T-cell (primary cell): Measurements from ENCODE around the gene RIIAD1. TPM values are rescaled to one million over a fixed set of nuclear protein-coding genes. Genes with fewer than 3 reads are reported as not detected.
"Not testable (repeated sequence)": the region's sequence is repeated elsewhere in the genome, so short reads cannot be mapped to it uniquely, and the experiment has no call there.

Experiments used
- ATAC-seq, 4 experiments: fragments of 200-7000 bp in 3 of 4; fragments of 150-1000 bp in 1 of 4; cut with Tn5 transposase; replicated peaks in 1 of 4; 1 replicate in 3 of 4; 2 replicates in 1 of 4; pipeline ENCODE4 v1.10.0; 2021; ENCODE audit warnings: moderate library complexity in 3 of 4, mild to moderate bottlenecking in 2 of 4, moderate number of reproducible peaks in 1 of 4
- CTCF ChIA-PET, 2 donors: fragments of 300-600 bp; sonication (Branson Sonifier 250); formaldehyde crosslinking; loops; one replicate each; lab custom pipeline; 2022; ENCODE audit warnings: antibody characterized with exemption in 2 of 2; lab: Charles Lee
- POLR2A ChIA-PET, 2 donors: fragments of 300-600 bp; sonication (Branson Sonifier 250); formaldehyde crosslinking; loops; one replicate each; lab custom pipeline; 2022; ENCODE audit warnings: antibody characterized with exemption in 2 of 2; lab: Charles Lee
- DNase-seq, 35 experiments: peaks; one replicate each; pipeline versions ENCODE4 v3.0.0 to v3.0.0-alpha.2; 2013 to 2023
- H3K27ac ChIP-seq: one replicate; pipeline ENCODE4 v1.5.1; 2013; ENCODE audit warnings: low read length
- H3K27me3 ChIP-seq, 2 experiments: replicated peaks in 1 of 2; 1 replicate in 1 of 2; 2 replicates in 1 of 2; pipeline versions ENCODE4 v1.6.1 to v1.7.0; 2013; ENCODE audit warnings: low read length in 1 of 2, mixed read lengths in 1 of 2; ENCODE audit not compliant: control insufficient read depth in 2 of 2, insufficient read depth in 2 of 2; ENCODE audit errors: extremely low read depth in 1 of 2
- H3K36me3 ChIP-seq, 2 donors: 1 replicate in 1 of 2; 2 replicates in 1 of 2; pipeline versions ENCODE4 v1.6.1 to v1.7.0; 2013; ENCODE audit warnings: low read length in 1 of 2; ENCODE audit not compliant: control insufficient read depth in 2 of 2, insufficient read depth in 1 of 2; ENCODE audit errors: extremely low read depth in 1 of 2
- H3K4me1 ChIP-seq, 2 experiments: 1 replicate in 1 of 2; 2 replicates in 1 of 2; pipeline versions ENCODE4 v1.6.1 to v1.7.0; 2013; ENCODE audit warnings: low read length in 2 of 2, mixed read lengths in 1 of 2; ENCODE audit not compliant: insufficient read depth in 2 of 2, control insufficient read depth in 1 of 2; ENCODE audit errors: extremely low read depth in 1 of 2
- H3K4me3 ChIP-seq, 2 donors: 1 replicate in 1 of 2; 2 replicates in 1 of 2; pipeline versions ENCODE4 v1.5.1 to v1.7.0; 2013; ENCODE audit warnings: mild to moderate bottlenecking in 2 of 2, low read length in 1 of 2, moderate library complexity in 1 of 2; ENCODE audit not compliant: control insufficient read depth in 1 of 2; ENCODE audit errors: extremely low read depth in 1 of 2
- H3K9me3 ChIP-seq: 2 replicates; pipeline ENCODE4 v1.7.0; 2013
- H3K27ac Mint-ChIP-seq, 2 donors: one replicate each; pipeline ENCODE4 v1.8.0; 2020 to 2021; ENCODE audit warnings: mild to moderate bottlenecking in 2 of 2, mixed read lengths in 2 of 2
- H3K27me3 Mint-ChIP-seq, 2 donors: one replicate each; pipeline ENCODE4 v1.8.0; 2021 to 2022; ENCODE audit warnings: mixed read lengths in 2 of 2
- H3K36me3 Mint-ChIP-seq: one replicate; pipeline ENCODE4 v1.8.0; 2021; ENCODE audit warnings: mixed read lengths
- H3K4me1 Mint-ChIP-seq, 3 donors: one replicate each; pipeline ENCODE4 v1.8.0; 2020 to 2022; ENCODE audit warnings: mixed read lengths in 3 of 3, mild to moderate bottlenecking in 1 of 3
- H3K4me3 Mint-ChIP-seq, 3 donors: one replicate each; pipeline ENCODE4 v1.8.0; 2020 to 2022; ENCODE audit warnings: mild to moderate bottlenecking in 3 of 3, mixed read lengths in 3 of 3, moderate library complexity in 3 of 3
- H3K9me3 Mint-ChIP-seq, 3 donors: one replicate each; pipeline ENCODE4 v1.8.0; 2020 to 2022; ENCODE audit warnings: mixed read lengths in 3 of 3
- WGBS: methylation state at CpG from one replicate; pipeline ENCODE4 v1.1.5; 2013; ENCODE audit warnings: missing lambda C conversion rate; ENCODE audit not compliant: insufficient coverage; 5-methylcytosine and 5-hydroxymethylcytosine counted together
- total RNA-seq, 35 experiments: library from RNA in 6 of 35; stranded (reverse) in 6 of 35; fragments of 120-200 nt in 1 of 35; gene quantifications; one replicate each; pipeline versions ENCODE4 v1.2.1 to v1.2.4 and lab custom pipeline; 2013 to 2026

The RIIAD1 gene
- total RNA-seq, 5 donors from 2014 or later (not counting 1 experiment from before 2014, with no cell fraction given), result not detected

DNA sequence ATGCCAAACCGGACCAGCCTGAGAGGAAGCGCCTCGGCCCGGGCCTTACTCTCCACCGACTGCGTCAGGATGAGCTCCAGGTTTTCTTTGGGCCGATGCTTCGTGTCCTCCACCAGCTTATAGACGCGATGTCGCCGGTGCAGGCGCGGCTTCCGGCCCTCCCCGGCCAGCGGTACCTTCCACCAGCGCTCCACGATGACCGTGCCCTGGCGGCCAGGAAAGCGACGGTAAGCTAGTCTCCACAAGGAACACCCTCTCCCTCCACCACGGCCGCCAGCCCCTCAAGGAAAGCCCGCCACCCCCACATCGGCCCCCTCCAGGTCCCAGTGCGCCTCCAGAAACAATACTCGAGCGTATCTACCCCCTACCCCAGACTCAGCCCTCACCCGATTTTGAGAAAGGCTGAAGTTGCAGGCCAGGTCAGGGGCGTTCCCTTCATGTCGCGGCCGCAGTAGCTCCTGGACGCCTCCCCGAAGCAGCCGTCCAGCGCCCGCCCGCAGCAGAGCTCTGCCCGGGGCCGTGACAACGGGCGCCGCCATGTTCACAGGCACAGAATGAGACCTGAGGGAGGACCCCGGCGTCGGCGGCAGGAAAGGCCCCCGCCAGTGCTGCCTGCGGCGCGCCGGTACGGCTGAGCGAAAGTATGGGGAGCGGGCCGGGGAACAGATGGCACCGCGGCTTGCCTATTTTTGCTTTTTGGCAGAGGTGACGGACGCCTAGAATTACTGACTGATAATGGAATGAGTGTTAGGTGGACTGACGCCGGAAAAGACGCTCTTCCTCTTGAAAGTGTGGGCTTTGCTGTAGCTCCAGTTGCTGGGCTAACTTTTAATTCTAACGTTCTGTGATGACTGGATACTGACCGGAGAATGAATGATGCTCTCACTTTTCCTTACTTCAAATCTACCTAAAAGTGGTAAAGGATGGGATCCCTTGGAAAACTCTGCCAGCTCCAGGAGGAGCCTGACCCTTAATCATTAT, 41.9 kb downstream of the RIIAD1 start, which contains the start of gene MRPL9:
TSS of gene MRPL9 (minus strand) at position 556 of the 981 bp plus-strand sequence. CDS start at position 539, 17 bp downstream.
- no peaks in the 10 kb centered on the region for H3K9me3 ChIP-seq
- no peaks in the 10 kb centered on the region for H3K27me3 ChIP-seq
- H3K9me3 Mint-ChIP-seq, result no peaks in the 10 kb centered on the region
- POLR2A ChIA-PET, result interaction anchor here (0.6 to 0.8 kb wide), 6 partner anchors 26 to 224 kb away, joined by 3 to 5 read pairs (median 4); partner anchors contain the start of gene THEM5 (in 1 of the 2)
- H3K36me3 Mint-ChIP-seq, result peaks cover 26% of the 10 kb centered on the region
- CTCF ChIA-PET, result interaction anchor here (0.6 to 2.6 kb wide), 4 partner anchors 27 to 691 kb away, joined by 3 to 9 read pairs (median 6); partner anchors contain the start of gene TDRKH (in 1 of the 2)
- H3K4me3 Mint-ChIP-seq, result peak within 1 kb of the TSS; percentile 89 to 92 (median 90)
- no peaks in the 10 kb centered on the region for H3K27me3 Mint-ChIP-seq
- DNase-seq, result peak; percentile 67 to 88 (median 81)
- peak; percentile 99 to 100 (median 100) for ATAC-seq
- H3K4me3 ChIP-seq, result peak within 1 kb of the TSS; percentile 71 to 79
- under 1% methylated on average over 61 of the region's 68 CpGs for WGBS
- H3K27ac Mint-ChIP-seq, result peak within 1 kb of the TSS; percentile 90 to 99
- peaks cover 19 to 24% (median 21%) of the 10 kb centered on the region in 3 donors for H3K4me1 Mint-ChIP-seq
- peak within 1 kb of the TSS; percentile 86 for H3K27ac ChIP-seq
- peaks cover 4 to 31% of the 10 kb centered on the region in 2 donors for H3K36me3 ChIP-seq
- H3K4me1 ChIP-seq, result peaks cover 10 to 11% of the 10 kb centered on the region in 2 experiments

DNA sequence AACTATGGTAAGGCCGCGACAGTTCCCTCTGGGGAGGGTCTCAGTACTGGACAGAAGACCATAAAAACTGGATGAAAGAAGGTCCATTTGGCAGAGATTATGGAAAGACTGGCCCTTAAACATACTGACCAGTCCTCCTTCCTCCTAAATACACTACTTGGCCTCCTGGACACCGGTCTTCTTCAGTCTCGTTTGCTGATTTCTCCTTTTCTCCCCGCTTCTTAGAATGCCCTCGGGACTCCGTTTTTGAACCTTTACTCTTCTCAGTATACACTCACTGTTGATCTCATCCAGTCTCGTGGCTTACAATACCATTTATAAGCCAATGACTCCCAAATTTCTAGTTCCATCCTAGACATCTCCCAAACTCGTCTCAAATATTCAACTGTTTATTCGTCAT, 42.7 kb downstream of the RIIAD1 start:
- CTCF ChIA-PET, result interaction anchor here (0.6 to 2.6 kb wide), 4 partner anchors 26 to 692 kb away, joined by 3 to 9 read pairs (median 6); partner anchors contain the start of gene TDRKH (in 1 of the 2)
- H3K27me3 Mint-ChIP-seq, result no peaks in the 10 kb centered on the region
- ATAC-seq, result peak in 1 of 4 experiments; percentile 2

DNA sequence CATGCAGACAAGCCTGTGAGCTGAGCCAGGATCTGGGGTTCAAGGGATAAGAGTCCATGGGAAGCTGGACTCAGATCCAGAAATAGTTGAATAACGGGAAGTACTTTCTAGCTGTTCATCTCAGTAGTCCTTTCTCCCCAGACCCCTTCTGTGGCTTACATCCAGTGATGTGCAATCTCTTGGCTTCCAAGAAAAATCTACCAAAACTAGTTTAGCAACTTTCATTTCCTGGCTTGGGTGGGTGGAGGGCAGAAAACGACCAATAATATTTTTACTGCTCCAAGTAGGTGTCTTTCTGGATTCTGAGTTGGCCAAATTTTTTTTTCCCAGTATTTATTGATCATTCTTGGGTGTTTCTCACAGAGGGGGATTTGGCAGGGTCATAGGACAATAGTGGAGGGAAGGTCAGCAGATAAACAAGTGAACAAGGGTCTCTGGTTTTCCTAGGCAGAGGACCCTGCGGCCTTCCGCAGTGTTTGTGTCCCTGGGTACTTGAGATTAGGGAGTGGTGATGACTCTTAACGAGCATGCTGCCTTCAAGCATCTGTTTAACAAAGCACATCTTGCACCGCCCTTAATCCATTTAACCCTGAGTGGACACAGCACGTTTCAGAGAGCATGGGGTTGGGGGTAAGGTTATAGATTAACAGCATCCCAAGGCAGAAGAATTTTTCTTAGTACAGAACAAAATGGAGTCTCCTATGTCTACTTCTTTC, 47.2 kb downstream of the RIIAD1 start:
- H3K9me3 ChIP-seq, POLR2A ChIA-PET: not testable (repeated sequence)

More for the DNA sequence above, 42.7 kb downstream of the RIIAD1 start:
- peaks cover 19 to 24% (median 21%) of the 10 kb centered on the region in 3 donors for H3K4me1 Mint-ChIP-seq
- peaks cover 26% of the 10 kb centered on the region for H3K36me3 Mint-ChIP-seq
- no peak for DNase-seq
- H3K4me3 Mint-ChIP-seq, result peak overlapping the region; percentile 89 to 92 (median 90)
- Histone ChIP-seq H3K4me1 (peaks cover 10 to 11% of the 10 kb centered on the region in 2 experiments), H3K27me3 (no peaks in the 10 kb centered on the region), H3K36me3 (peaks cover 4 to 27% of the 10 kb centered on the region in 2 donors), H3K9me3 (no peaks in the 10 kb centered on the region), H3K4me3 (peak overlapping the region; percentile 71 to 79), H3K27ac (peak overlapping the region; percentile 86)
- POLR2A ChIA-PET, result interaction anchor here (0.6 to 0.8 kb wide), 3 partner anchors 25 to 136 kb away, joined by 3 to 5 read pairs (median 3); no protein-coding TSS in a partner anchor
- no peaks in the 10 kb centered on the region for H3K9me3 Mint-ChIP-seq
- 75% methylated on average over 9 of the region's 10 CpGs for WGBS
- H3K27ac Mint-ChIP-seq, result peak overlapping the region; percentile 90 to 99

DNA sequence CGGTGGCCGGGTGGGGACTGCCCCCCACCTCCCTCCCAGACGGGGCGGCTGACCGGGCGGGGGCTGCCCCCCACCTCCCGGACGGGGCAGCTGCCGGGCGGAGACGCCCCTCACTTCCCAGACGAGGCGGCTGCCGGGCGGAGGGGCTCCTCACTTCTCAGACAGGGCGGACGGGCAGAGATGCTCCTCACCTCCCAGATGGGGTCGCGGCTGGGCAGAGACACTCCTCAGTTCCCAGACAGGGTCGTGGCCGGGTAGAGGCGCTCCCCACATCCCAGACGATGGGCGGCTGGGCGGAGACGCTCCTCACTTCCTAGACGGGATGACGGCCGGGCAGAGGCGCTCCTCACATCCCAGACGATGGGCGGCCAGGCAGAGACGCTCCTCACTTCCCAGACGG, 47.9 kb downstream of the RIIAD1 start:
- ATAC-seq, CTCF ChIA-PET, H3K27ac ChIP-seq, H3K4me1 ChIP-seq, H3K4me1 Mint-ChIP-seq, POLR2A ChIA-PET, H3K36me3 Mint-ChIP-seq, H3K9me3 Mint-ChIP-seq, H3K27me3 ChIP-seq, H3K4me3 ChIP-seq, H3K27me3 Mint-ChIP-seq, H3K27ac Mint-ChIP-seq, H3K9me3 ChIP-seq, H3K4me3 Mint-ChIP-seq, DNase-seq: not testable (repeated sequence)
- 97% methylated on average over 7 of the region's 34 CpGs for WGBS
- H3K36me3 ChIP-seq, result peaks cover 0 to 10% of the 10 kb centered on the region in 2 donors

More for the DNA sequence above, 47.2 kb downstream of the RIIAD1 start:
- CTCF ChIA-PET, result interaction anchor here (0.5 to 0.6 kb wide), 2 partner anchors 284 to 519 kb away, joined by 3 to 4 read pairs; no protein-coding TSS in a partner anchor
- DNase-seq, H3K4me3 Mint-ChIP-seq, ATAC-seq, H3K4me1 ChIP-seq, H3K36me3 ChIP-seq, H3K9me3 Mint-ChIP-seq, H3K27ac Mint-ChIP-seq, H3K27me3 ChIP-seq, H3K36me3 Mint-ChIP-seq, H3K27ac ChIP-seq, H3K4me3 ChIP-seq, H3K27me3 Mint-ChIP-seq: not testable (repeated sequence)
- peaks cover 11 to 14% (median 11%) of the 10 kb centered on the region in 3 donors for H3K4me1 Mint-ChIP-seq
- 67% methylated on average over 1 of the region's 7 CpGs for WGBS

DNA sequence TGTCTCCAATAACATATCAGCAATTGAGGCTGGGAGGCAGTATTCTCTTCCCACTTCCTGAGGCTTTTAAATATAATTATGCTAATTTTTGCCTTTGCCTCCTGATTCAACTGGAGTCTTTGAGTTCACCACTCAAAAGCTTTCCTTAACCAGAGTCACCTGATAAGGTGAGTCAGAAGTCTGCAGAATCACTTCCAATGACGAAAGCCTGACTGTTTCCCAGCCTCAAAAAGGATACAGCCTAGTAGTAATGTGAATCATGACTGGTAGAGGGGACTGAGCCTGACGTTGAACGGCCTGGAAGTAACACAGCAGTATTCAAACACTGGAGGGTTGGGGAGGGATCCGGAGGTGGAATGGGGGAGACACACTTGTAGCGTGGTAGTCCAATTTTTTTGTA, 52.4 kb downstream of the RIIAD1 start:
- H3K9me3 ChIP-seq, result no peaks in the 10 kb centered on the region
- no CpG with 5 or more reads among the region's 5 CpGs for WGBS
- ChIA-PET POLR2A (no interaction called here), CTCF (no interaction called here)
- peaks cover 38% of the 10 kb centered on the region for H3K36me3 Mint-ChIP-seq
- no peak overlapping the region for H3K27ac Mint-ChIP-seq
- no peaks in the 10 kb centered on the region for H3K27me3 ChIP-seq
- no peak for DNase-seq
- H3K9me3 Mint-ChIP-seq, result no peaks in the 10 kb centered on the region
- ATAC-seq, result no peak
- peaks cover 5 to 46% of the 10 kb centered on the region in 2 donors for H3K36me3 ChIP-seq
- H3K4me1 ChIP-seq, result no peaks in the 10 kb centered on the region
- H3K4me1 Mint-ChIP-seq, result no peaks in the 10 kb centered on the region
- no peaks in the 10 kb centered on the region for H3K27me3 Mint-ChIP-seq
- H3K4me3 ChIP-seq, result no peak overlapping the region
- H3K27ac ChIP-seq, result no peak overlapping the region
- H3K4me3 Mint-ChIP-seq, result no peak overlapping the region
